OCI-LY3 (cell line): Measurements from ENCODE around the gene C9orf78.

Source experiments
- CTCF ChIP-seq: fragments of 200-600, 300-600 bp; sonication (generic); IDR thresholded peaks from 2 replicates; pipeline ENCODE4 v1.5.1; 2014; ENCODE audit warnings: antibody characterized with exemption, low read length, low read depth
- EZH2phosphoT487 ChIP-seq: fragments of 200-600 bp; shearing (Covaris generic); IDR thresholded peaks from 2 replicates; pipeline ENCODE4 v1.6.1; 2018; ENCODE audit warnings: antibody characterized with exemption, mixed run types, low read depth

DNA sequence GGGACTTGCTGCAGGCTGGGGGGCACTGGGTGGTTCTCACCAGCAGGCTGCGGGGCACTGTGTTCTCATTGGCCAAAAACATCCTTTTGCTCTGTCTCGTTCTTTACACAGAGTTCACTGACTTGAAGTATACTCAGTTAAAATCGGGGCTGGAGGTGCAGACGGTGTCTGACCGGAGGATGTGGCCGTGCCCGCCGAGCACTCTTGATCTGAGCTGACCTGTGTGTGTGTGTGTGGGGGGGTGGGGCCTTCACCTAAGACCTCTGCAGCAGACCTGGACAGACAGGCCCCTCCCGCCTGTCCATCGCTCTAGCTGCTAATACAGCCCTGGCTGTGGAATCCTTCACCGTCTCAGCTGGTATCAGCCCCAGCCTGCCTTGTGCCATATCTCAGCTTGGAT, 25.0 kb downstream of the C9orf78 start:
- TF ChIP-seq CTCF (no peak), EZH2phosphoT487 (no peak)
